Stimulated activated CD4-positive, alpha-beta T cell treated with anti-CD3 and anti-CD28 coated beads, TNF-alpha, amount 100 ng/mL, for 4 hours (primary cell): ENCODE data around the gene DENND1A.

ENCODE experiments used
- DNase-seq, 3 experiments: peaks; one replicate each; pipeline ENCODE4 v3.0.0-alpha.2; 2020; ENCODE audit warnings: low read depth in 3 of 3

Gene DENND1A

DNA sequence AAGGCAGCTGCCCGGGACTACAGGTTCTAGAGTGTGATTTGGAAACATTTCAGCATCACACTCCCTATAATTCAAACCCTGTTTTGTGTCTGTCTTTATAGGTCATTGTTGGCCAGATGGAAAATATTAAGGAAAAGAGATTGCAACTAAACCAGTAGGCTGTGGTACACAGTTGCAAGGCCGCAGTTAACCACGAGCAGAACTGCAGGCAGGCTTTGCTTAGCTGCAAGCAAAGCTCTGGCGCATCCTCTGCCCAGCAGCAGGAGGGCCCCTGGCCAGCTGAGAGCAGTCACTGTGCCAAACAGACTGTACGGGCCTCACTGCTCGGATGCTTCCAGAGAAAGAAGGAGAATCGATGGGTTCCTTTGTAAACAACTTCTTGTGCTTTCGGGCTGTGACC lies 204.5 kb downstream of the DENND1A start:
- no peak for DNase-seq

GRCh38 chr9:123724211-123724796 lies 205.6 kb downstream of the DENND1A start:
- DNase-seq, result no peak

- DNase-seq, result no peak
Measured at GRCh38 chr9:123723135-123723875, 206.6 kb downstream of the DENND1A start.

DNA sequence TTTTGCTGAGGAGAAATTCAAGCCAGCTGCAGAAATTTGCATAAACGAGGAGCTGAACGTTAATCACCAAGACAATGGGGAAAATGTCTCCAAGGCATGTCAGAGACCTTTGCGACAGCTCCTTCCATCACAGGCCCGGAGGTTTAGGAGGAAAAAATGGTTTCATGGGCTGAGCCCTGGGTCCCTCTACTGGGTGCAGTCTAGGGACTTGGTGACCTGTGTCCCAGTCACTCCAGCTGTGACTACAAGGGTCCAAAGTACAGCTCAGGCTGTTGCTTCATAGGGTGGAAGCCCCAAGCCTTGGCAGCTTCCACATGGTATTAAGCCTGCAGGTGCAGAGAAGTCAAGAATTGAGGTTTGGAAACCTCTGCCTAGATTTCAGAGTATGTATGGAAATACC lies 207.5 kb downstream of the DENND1A start:
- no peak for DNase-seq

GRCh38 chr9:123718188-123718587 lies 211.7 kb downstream of the DENND1A start:
- no peak for DNase-seq

DNA sequence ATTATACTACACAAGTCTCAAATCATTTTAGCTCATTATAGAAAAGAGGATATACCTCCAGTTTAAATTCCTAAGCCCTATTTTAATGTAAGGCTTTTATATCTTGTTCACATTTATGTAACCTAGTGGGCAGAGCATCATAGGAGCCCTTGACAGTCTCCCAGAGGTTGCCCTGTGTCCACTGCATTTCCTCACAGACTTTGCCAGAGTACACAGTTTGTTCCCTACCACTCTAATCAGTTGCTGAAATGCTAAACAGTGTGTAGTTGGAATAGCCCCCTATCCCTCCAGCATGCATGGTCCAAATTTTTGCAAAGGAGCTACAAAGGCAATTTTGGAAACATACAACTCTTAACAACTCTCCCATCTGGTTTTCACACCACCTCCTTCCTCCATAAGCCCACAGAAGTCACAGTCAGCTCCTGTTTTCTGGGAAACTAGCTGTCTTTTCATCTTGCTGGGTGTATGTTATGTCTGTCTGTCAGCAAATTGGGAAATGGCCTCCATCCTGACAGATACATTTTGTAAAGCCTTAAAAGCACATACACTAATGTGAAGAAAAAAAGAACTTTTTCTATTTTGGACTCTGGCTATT lies 212.2 kb downstream of the DENND1A start:
- DNase-seq, result no peak

DNA sequence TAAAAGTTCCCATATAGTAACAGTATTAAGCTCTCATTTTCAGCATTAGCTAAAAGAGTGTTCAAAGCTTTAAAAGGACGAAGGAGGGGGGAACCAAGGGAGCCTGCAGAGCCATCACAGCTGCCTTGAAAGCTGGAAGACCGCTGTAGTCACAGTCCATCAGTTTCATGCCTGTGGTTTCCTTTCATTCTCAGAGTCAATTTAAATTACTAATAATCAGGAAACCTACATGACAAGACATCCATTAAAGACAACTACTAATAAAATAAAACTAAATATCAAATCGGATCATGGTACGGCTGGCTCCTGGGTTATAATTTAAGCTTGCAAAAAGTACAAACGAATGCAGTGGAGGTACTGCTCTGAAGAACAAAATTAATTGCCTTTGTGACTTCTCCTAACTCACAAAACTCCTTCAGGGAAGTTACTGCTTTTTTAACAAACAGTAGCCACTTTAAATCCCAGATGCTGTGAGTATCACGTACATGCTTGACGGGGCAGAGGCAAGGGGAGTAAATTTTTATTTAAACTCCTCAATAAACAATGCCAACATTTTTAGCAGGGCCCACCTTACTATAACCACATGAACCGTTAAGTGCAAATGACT lies 213.5 kb downstream of the DENND1A start:
- no peak for DNase-seq

GRCh38 chr9:123715258-123715657 lies 214.7 kb downstream of the DENND1A start:
- DNase-seq, result no peak

- DNase-seq, result no peak
Measured at GRCh38 chr9:123713282-123713681, 216.6 kb downstream of the DENND1A start.

DNA sequence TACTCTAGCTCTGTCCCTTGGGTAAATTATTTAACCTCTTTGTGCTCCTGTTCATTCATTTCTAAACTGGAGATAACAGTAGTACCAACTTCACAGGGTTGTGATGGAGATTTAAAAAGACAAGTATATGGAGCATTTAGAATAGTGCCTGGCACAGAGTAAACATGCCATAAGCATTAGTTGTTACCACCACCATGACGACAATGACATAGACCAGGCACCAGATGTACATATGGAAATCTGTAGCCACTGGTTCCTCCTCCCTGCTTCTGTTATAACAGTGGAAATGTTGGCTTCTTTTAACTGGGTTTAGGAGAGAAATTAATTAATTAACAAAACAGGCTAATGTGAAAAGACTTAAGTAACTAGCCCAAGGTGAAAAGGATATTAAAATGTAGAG lies 217.5 kb downstream of the DENND1A start:
- DNase-seq, result no peak

GRCh38 chr9:123710299-123710698 lies 219.6 kb downstream of the DENND1A start:
- no peak for DNase-seq

- no peak for DNase-seq
Measured at GRCh38 chr9:123702483-123702882, 227.4 kb downstream of the DENND1A start.

- no peak for DNase-seq
Measured at GRCh38 chr9:123697686-123698085, 232.2 kb downstream of the DENND1A start.

DNA sequence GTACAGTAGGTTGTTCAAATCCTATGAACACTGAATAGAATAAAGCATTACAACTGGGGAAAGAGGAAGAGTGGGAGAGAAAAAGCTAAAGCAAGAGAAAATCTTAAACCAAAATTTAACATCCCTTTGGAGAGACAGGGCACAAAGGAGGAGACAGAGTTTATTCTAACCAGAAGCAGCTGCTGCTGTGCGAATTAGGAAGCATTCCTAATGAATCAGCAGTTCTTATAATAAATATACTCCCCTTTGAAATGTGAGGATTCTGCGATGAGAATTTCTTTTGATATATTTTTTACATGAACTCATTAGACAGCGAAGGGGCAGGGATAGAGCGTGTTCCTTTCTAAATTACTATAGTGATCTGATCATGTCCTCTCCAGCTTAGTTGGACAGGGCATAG lies 233.4 kb downstream of the DENND1A start:
- DNase-seq, result no peak

- no peak for DNase-seq
Measured at GRCh38 chr9:123695386-123695785, 234.5 kb downstream of the DENND1A start.

DNA sequence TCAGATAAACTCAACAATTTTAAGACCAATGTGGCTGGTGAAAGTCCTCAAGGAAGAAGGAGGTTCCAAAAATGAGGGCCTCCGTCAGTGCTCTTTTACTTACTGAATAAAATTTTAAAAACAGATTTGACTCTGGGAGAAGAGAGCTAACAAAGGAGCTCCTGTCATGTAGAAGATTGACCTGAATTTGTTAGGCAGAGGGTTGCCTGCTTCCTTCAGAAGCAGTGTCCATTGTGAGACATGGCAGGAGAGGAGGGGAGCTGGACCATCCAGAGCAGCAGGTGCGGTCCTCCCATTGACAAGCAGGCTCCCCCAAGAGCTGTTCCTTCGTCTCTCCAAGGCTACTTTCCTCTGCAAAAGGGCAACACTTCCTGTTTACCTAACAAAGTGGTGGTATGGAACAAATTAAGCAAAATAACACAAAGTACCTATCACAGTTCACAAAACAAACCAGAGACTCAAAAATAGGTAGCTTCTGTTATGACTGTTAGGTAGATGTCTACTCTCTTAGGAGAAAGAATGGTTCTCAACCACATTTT lies 238.1 kb downstream of the DENND1A start:
- no peak for DNase-seq

DNA sequence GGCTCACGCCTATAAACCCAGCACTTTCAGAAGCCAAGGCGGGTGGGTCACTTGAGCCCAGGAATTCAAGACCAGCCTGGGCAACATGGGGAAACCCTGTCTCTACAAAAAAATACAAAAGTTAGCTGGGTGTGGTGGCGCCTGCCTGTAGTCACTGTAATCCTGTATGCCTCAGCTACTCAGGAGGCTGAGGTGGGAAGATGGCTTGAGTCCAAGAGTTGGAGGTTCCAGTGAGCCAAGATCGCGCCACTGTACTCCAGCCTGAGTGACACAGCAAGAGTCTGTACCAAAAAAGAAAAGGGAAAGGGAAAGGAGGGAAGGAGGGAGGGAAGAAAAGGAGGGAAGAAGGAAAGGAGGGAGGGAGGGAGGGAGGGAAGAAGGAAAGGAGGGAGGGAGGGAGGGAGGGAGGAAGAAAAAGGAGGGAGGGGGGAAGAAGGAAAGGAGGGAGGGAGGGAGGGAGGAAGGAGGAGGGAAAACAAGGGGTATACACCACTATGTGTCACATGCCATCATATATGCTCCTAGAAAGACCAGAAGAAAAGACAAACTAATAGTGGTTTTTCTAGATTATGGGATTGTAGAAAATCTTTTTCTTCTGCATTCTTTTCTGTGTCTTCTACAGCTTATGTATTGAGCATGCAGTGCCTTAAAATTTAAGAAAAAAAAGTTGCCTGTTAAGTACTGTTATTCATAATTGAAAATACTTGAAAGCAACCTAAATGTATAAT lies 240.1 kb downstream of the DENND1A start:
- DNase-seq, result no peak

- no peak for DNase-seq
Measured at GRCh38 chr9:123687246-123687751, 242.6 kb downstream of the DENND1A start.

DNA sequence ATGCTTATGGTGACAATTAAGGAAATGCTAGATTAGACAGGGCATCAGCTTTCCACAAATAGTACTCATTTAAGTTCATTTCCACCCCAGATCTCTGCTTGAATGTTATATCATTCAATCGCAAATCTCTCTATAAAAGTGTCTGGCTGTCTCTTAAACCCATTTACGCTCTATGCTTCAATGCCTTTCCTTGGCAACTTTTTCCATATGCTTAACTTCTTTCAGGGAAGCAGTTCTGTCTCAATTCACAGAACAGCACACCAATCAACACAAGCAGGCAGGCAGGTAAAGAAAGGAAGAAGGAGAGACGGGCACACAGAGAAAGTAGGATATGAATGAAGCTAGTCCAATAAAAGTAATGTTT lies 243.1 kb downstream of the DENND1A start:
- no peak for DNase-seq

DNA sequence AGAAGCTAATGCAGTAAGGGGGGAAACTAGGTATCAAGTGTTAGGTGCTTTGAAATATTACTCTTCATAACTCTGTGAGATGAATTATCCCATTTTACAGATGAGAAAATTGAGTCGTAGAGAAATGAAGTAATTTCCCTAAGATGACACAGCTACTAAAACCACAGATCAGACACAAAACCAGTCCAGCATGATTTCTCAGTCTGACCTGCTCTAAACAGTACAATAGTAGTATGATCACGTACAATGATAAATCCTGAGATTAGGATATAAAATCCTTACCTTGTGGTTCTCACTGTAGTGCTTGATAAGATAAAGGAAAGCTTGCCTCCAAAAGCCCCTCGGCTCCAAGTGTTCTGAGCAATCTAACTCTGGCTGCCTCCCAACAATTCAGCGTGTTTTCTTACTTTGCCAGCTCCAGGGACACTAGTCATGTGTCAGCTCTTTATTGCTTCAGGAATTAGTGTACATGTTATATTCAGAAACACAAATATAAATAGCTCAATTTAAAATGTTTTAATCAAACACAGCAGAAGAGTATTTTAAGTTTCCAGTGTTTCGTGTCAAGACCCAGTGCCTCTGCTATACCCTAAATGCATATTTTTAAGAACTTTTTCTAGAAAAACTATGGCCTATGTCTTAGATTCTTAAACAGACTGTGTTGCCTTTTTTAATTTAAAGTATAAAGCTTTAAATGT lies 243.6 kb downstream of the DENND1A start:
- DNase-seq, result no peak

DNA sequence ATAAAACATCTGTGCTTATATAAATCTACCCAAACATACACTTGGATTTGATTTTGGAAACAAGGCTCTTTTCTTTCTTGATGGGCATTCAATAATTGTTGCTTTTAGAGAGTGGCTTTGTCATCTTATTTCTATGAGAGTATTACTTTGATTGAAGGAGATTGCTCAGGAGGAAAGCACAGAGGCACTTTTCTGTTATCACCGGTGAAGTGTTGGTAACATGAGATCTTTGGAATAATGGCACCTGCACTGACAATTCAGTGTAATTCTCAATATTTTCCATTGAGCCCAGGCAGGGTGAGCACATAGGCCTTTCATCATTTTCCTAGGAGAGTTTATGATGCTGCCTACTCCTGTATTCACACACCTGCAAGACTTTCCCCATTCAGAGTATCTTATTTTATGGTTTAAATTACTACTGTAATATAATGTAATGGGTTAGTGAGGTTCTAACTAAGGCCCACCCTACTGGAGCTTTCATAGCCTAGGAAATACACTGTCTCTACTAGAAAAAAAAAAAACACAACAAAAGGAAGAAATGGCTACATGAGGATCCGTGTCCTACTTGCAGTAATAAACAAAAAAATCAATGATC lies 244.3 kb downstream of the DENND1A start:
- DNase-seq, result no peak
